ENCODE measurements around the gene CCDC148.
A peak's percentile ranks its signal among the peaks of the same experiment; 100 is the strongest.

CCDC148 gene

GRCh38 chr2:158486150-158486969 is 29.8 kb upstream of the CCDC148 start:
- peaks cover 30% of the 10 kb centered on the region for H3K4me1 ChIP-seq (ENCODE audit: insufficient read depth, poor library complexity, severe bottlenecking)
- no peak for TF ChIP-seq CTCF (IDR thresholded peaks at IDR 0.05; ENCODE audit: poor library complexity, severe bottlenecking)
- H3K4me3 ChIP-seq (ENCODE audit: severe bottlenecking), result no peak overlapping the region
- H3K27ac ChIP-seq (ENCODE audit: poor library complexity, severe bottlenecking), result no peak overlapping the region
- no peaks in the 10 kb centered on the region for H3K9me3 ChIP-seq (ENCODE audit: severe bottlenecking)
- H3K27me3 ChIP-seq (ENCODE audit: insufficient read depth, poor library complexity, severe bottlenecking), result no peaks in the 10 kb centered on the region
- 0 out of 2 replicates have a peak, but pooled peaks cover 4% of the 10 kb centered on the region for H3K36me3 ChIP-seq (ENCODE audit: low read depth)
- ATAC-seq (ENCODE audit: low read depth), result no peak
- DNase-seq (ENCODE audit: low spot score), result no peak

- no peaks in the 10 kb centered on the region for H3K27me3 ChIP-seq (ENCODE audit: insufficient read depth, poor library complexity, severe bottlenecking)
- H3K4me3 ChIP-seq (ENCODE audit: severe bottlenecking), result no peak overlapping the region
- 0 out of 2 replicates have a peak, but pooled peaks cover 10% of the 10 kb centered on the region for H3K36me3 ChIP-seq (ENCODE audit: low read depth)
- H3K9me3 ChIP-seq (ENCODE audit: severe bottlenecking), result no peaks in the 10 kb centered on the region
- no peak for DNase-seq (ENCODE audit: low spot score)
- H3K27ac ChIP-seq (ENCODE audit: poor library complexity, severe bottlenecking), result no peak overlapping the region
- no peak for TF ChIP-seq CTCF (IDR thresholded peaks at IDR 0.05; ENCODE audit: poor library complexity, severe bottlenecking)
- peaks cover 30% of the 10 kb centered on the region for H3K4me1 ChIP-seq (ENCODE audit: insufficient read depth, poor library complexity, severe bottlenecking)
- no peak for ATAC-seq (ENCODE audit: low read depth)
These were observed 28.5 kb upstream of the CCDC148 start for GRCh38 chr2:158484892-158485556.

GRCh38 chr2:158482594-158482993 is 26.0 kb upstream of the CCDC148 start:
- Histone ChIP-seq H3K4me3 (ENCODE audit: severe bottlenecking) (no peak overlapping the region), H3K4me1 (ENCODE audit: insufficient read depth, poor library complexity, severe bottlenecking) (peaks cover 29% of the 10 kb centered on the region), H3K36me3 (ENCODE audit: low read depth) (peaks cover 15% of the 10 kb centered on the region; the same call in 1 of the 2 replicates), H3K27me3 (ENCODE audit: insufficient read depth, poor library complexity, severe bottlenecking) (no peaks in the 10 kb centered on the region), H3K9me3 (ENCODE audit: severe bottlenecking) (no peaks in the 10 kb centered on the region), H3K27ac (ENCODE audit: poor library complexity, severe bottlenecking) (peak overlapping the region; percentile 14)
- TF ChIP-seq CTCF (IDR thresholded peaks at IDR 0.05; ENCODE audit: poor library complexity, severe bottlenecking), result no peak
- DNase-seq (ENCODE audit: low spot score) (no peak), ATAC-seq (ENCODE audit: low read depth) (no peak)

GRCh38 chr2:158481116-158481515 is 24.6 kb upstream of the CCDC148 start:
- no peaks in the 10 kb centered on the region for H3K9me3 ChIP-seq (ENCODE audit: severe bottlenecking)
- no peak overlapping the region for H3K27ac ChIP-seq (ENCODE audit: poor library complexity, severe bottlenecking)
- peaks cover 17% of the 10 kb centered on the region for H3K4me1 ChIP-seq (ENCODE audit: insufficient read depth, poor library complexity, severe bottlenecking)
- DNase-seq (ENCODE audit: low spot score) (no peak), ATAC-seq (ENCODE audit: low read depth) (no peak)
- peaks cover 15% of the 10 kb centered on the region; the same call in 1 of the 2 replicates for H3K36me3 ChIP-seq (ENCODE audit: low read depth)
- H3K4me3 ChIP-seq (ENCODE audit: severe bottlenecking), result no peak overlapping the region
- no peak for TF ChIP-seq CTCF (IDR thresholded peaks at IDR 0.05; ENCODE audit: poor library complexity, severe bottlenecking)
- H3K27me3 ChIP-seq (ENCODE audit: insufficient read depth, poor library complexity, severe bottlenecking), result no peaks in the 10 kb centered on the region
